ENCODE measurements around the gene ULBP1. TPM values are rescaled to one million over a fixed set of nuclear protein-coding genes. Genes with fewer than 3 reads are reported as not detected.
A peak's percentile ranks its signal among the peaks of the same experiment; 100 is the strongest.
"Not testable (repeated sequence)": the region's sequence is repeated elsewhere in the genome, so short reads cannot be mapped to it uniquely, and the experiment has no call there.

ULBP1 gene
- total RNA-seq, 4 donors from 2014 or later, result 0.32 to 0.38 TPM; not detected in 2

DNA sequence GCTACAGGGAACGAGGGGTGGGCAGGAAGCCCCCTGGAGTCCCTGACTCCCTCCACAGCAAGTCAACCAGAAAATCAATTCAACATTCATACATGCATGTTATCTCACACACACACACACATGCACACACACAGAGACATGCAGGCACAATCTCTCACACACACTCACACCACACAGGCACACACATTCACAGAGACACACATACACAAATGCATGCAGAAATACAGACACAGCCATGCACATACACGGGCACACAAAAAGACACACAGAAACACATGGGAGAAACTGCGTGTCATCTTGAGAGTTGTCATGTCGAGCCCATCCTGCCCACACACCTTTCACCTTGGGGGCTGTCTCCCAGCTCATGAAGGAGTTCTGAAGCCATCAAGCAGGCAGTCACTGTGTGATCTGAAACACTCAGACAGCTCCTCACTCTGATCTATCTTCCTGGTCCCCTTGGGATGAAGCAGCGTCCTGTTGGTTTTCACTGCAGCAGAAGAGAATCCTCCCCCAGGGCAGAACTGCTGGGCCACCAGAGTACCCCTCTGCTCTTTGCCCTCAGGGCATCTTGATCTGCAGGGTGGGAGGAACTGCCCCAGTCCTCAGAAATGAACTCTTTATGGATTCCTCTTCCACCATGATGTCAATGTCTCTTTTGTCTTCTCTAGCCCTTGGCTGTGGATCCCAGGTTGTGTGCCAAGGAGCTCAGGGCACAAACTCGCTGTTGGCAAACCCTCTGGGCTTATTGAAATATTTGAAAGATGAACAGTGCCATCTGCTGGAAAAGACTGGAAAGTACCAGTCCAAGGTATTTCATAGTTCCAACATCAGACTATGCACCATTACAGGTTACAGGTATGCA lies 52.8 kb downstream of the ULBP1 start:
- intact Hi-C loops (cut with DNase I; ENCODE audit: low total_unique reads), result loop anchor here (5.0 to 10.0 kb wide), 2 partner anchors 84 to 182 kb away; no protein-coding TSS in a partner anchor
- WGBS, 2 donors, result 25 to 26% methylated on average over 6 of the region's 6 CpGs
- no peak for TF ChIP-seq POLR2A (IDR thresholded peaks at IDR 0.05)
- TF ChIP-seq, protein P1, sequence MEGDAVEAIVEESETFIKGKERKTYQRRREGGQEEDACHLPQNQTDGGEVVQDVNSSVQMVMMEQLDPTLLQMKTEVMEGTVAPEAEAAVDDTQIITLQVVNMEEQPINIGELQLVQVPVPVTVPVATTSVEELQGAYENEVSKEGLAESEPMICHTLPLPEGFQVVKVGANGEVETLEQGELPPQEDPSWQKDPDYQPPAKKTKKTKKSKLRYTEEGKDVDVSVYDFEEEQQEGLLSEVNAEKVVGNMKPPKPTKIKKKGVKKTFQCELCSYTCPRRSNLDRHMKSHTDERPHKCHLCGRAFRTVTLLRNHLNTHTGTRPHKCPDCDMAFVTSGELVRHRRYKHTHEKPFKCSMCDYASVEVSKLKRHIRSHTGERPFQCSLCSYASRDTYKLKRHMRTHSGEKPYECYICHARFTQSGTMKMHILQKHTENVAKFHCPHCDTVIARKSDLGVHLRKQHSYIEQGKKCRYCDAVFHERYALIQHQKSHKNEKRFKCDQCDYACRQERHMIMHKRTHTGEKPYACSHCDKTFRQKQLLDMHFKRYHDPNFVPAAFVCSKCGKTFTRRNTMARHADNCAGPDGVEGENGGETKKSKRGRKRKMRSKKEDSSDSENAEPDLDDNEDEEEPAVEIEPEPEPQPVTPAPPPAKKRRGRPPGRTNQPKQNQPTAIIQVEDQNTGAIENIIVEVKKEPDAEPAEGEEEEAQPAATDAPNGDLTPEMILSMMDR (IDR thresholded peaks at IDR 0.05), result peak in 1 of 3 donors; percentile 34
- DNase-seq (ENCODE audit: low spot score in 2 of 2), result peak in 1 of 2 donors; percentile 83
- no peak overlapping the region for H3K4me3 ChIP-seq (ENCODE audit: low read depth, poor library complexity, severe bottlenecking)

DNA sequence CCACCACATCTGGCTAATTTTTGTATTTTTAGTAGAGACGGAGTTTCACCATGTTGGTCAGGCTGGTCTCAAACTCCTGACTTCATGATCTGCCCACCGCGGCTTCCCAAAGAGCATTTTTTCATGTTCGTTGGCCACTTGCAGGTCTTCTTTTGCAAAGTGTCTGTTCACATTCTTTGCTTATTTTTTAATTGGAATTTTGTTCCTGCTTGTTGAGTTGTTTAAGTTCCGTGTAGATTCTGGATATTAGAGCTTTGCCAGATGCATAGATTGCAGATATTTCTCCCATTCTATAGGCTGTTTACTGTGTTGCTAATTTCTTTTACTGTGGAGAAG lies 53.4 kb downstream of the ULBP1 start:
- 3 to 10% methylated on average over 5 of the region's 5 CpGs for WGBS, 2 donors
- not testable (repeated sequence) for H3K4me3 ChIP-seq (ENCODE audit: low read depth, poor library complexity, severe bottlenecking); DNase-seq (ENCODE audit: low spot score in 2 of 2)
- intact Hi-C loops (cut with DNase I; ENCODE audit: low total_unique reads), result loop anchor here (5.0 to 10.0 kb wide), 2 partner anchors 85 to 182 kb away; no protein-coding TSS in a partner anchor

DNA sequence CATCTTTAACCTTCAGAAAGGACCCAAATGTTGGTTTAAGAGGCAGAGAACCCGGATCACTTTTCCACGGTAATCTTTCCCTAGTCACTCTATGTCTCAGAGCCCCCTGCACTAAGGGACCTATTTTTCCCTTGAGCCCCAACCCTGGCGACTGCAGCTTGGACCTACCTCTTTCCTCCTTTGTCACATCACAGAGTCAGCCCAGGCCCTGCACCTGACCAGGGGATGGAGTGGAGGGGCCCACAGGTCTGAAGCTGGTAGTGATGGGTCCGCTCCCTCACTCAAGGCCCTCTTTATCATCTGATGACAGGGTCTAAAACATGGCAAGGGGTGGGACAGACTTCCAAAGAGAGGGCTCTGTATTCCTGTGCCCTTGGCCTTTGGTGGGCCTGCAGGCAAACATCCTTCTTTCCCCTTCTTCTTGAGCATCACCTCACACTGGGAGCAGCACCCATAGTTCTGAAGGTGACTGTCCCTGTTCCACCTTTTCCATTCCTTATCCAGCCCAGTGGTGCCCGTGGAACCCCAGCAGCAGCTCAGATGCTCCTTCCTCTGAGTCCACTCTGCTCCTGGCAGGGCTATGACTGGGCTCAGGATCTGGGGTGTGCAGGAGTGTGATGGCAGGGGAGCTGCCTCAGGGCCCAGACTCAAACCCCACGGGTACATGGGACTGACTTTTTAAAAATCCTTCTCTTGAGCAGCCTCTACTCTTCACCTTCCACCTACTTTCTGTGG lies 55.3 kb downstream of the ULBP1 start:
- intact Hi-C loops (cut with DNase I; ENCODE audit: low total_unique reads), result loop anchor here (5.0 to 10.0 kb wide), 2 partner anchors 87 to 184 kb away; no protein-coding TSS in a partner anchor
- DNase-seq (ENCODE audit: low spot score in 2 of 2), result no peak
- WGBS, 2 donors, result 66% methylated on average over 6 of the region's 6 CpGs
- no peak overlapping the region for H3K4me3 ChIP-seq (ENCODE audit: low read depth, poor library complexity, severe bottlenecking)
- TF ChIP-seq, protein P1 (IDR thresholded peaks at IDR 0.05), result no peak
- no peak for TF ChIP-seq POLR2A (IDR thresholded peaks at IDR 0.05)

DNA sequence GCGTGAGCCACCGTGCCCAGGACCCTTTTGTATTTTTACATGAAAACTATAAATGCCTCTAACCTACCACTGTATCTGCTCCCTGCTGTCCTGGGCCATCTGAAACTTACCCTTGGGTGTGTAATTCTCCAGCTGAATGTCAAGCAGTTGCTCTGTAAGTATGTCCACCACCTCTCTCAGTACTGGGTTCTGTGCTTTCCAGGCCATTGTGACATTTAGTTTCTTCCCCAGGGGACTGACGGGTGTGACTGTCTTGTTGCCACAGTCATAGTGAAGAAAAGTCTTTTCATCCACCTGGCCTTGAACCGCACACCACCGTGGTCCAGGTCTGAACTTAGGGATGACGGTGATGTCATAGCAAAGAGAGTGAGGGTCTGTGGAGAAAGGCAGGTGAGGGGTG lies 58.1 kb downstream of the ULBP1 start:
- DNase-seq (ENCODE audit: low spot score in 2 of 2); H3K4me3 ChIP-seq (ENCODE audit: low read depth, poor library complexity, severe bottlenecking); intact Hi-C loops (cut with DNase I; ENCODE audit: low total_unique reads): not testable (repeated sequence)
- WGBS, 2 donors, result 93 to 100% methylated on average over 2 of the region's 6 CpGs

Other genes starting within 250 kb of the ULBP1 start
- 10 to 100 TPM; 17.6 to 27.9 (median 24.3) TPM for gene LATS1, start 245.8 kb upstream of the ULBP1 start, total RNA-seq
- 10 to 100 TPM; 14.6 to 35.2 (median 17.2) TPM for gene NUP43, start 217.4 kb upstream of the ULBP1 start, total RNA-seq
- gene PCMT1, start 214.2 kb upstream of the ULBP1 start, total RNA-seq, result 10 to 100 TPM; 68.4 to 93.5 (median 78.3) TPM
- 10 to 100 TPM; 56.0 to 98.3 (median 78.4) TPM for gene LRP11, start 99.6 kb upstream of the ULBP1 start, total RNA-seq
- gene RAET1E, start 65.8 kb upstream of the ULBP1 start, total RNA-seq, result 10 to 100 TPM; 20.8 to 48.5 (median 36.2) TPM
- gene RAET1G, start 40.8 kb upstream of the ULBP1 start, total RNA-seq, result 1 to 10 TPM in 2 of 4 donors, under 1 TPM in 1, not detected in 1; 0.34 to 5.5 (median 4.5) TPM
- under 1 TPM in 2 of 4 donors, not detected in 2; 0.25 to 0.68 TPM for gene ULBP2, start 21.9 kb upstream of the ULBP1 start, total RNA-seq
- 1 to 10 TPM; 1.2 to 7.1 (median 3.6) TPM for gene RAET1L, start 61.6 kb downstream of the ULBP1 start, total RNA-seq
- 1 to 10 TPM in 3 of 4 donors, not detected in 1; 1.2 to 2.4 (median 1.2) TPM for gene ULBP3, start 105.2 kb downstream of the ULBP1 start, total RNA-seq
- 100 to 1,000 TPM; 116 to 145 (median 127) TPM for gene PPP1R14C, start 179.1 kb downstream of the ULBP1 start, total RNA-seq